Stimulated activated CD8-positive, alpha-beta memory T cell treated with anti-CD3 and anti-CD28 coated beads, Interleukin-7, amount 100 ng/mL, for 48 hours (primary cell): ENCODE data around the gene CAV2.

Experiments
- DNase-seq, 2 donors: peaks; one replicate each; pipeline ENCODE4 v3.0.0-alpha.2; 2020; ENCODE audit warnings: low read depth in 1 of 2; ENCODE audit errors: extremely low read depth in 1 of 2

Gene CAV2

GRCh38 chr7:116494472-116494871, 5.1 kb upstream of the CAV2 start:
- no peak for DNase-seq

DNA sequence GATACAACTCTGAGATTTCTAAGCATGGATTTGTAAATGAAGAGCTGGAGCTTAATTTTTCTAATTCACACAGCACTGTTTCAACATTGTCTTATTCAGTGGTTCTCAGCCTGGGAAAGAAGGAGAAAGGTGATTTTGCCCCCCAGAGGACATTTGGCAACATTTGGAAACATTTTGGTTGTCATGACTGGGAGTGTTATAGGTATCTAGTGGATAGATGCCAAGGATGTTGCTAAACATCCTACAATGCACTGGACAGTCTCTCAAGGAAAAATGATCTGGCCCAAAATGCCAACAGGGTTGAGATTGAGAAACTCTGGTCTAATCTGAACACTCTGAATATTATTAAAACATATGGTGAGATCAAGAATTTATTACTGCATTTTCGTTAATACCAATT, 3.8 kb upstream of the CAV2 start:
- no peak for DNase-seq

GRCh38 chr7:116496653-116497052, 2.9 kb upstream of the CAV2 start:
- no peak for DNase-seq

GRCh38 chr7:116497708-116498107, 1.8 kb upstream of the CAV2 start:
- DNase-seq = no peak

DNA sequence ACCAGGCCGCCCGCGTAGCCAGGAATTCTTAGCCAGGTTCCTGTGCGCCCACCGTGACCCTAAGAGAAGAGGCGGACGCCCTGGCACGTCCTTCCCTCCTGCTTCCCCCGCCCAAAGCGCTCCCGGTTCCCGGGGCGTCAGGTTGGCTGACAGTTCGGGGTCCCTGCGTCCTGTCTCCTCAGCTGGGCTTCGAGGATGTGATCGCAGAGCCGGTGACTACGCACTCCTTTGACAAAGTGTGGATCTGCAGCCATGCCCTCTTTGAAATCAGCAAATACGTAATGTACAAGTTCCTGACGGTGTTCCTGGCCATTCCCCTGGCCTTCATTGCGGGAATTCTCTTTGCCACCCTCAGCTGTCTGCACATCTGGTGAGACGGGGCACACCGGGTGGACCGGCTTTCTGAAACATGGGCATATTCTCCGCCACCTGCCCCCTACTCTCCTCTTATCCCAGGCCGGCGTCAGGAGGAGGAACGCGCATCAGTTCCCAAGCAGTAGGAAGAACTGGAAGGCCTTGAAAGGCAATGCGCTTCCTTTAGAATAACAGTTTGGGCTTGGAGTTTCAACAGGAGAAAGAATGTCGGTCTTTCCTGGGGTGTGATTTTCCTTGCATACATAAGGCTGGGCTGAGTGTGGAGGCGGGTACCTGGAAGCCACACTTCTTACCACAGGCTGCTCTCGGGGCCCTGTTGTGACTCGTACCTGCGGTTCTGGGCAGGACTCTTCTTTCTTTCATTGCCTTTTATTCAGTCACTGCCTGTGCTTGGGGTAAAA, 728 bp downstream of the CAV2 start:
- peak in 1 of 2 donors; percentile 45 for DNase-seq

DNA sequence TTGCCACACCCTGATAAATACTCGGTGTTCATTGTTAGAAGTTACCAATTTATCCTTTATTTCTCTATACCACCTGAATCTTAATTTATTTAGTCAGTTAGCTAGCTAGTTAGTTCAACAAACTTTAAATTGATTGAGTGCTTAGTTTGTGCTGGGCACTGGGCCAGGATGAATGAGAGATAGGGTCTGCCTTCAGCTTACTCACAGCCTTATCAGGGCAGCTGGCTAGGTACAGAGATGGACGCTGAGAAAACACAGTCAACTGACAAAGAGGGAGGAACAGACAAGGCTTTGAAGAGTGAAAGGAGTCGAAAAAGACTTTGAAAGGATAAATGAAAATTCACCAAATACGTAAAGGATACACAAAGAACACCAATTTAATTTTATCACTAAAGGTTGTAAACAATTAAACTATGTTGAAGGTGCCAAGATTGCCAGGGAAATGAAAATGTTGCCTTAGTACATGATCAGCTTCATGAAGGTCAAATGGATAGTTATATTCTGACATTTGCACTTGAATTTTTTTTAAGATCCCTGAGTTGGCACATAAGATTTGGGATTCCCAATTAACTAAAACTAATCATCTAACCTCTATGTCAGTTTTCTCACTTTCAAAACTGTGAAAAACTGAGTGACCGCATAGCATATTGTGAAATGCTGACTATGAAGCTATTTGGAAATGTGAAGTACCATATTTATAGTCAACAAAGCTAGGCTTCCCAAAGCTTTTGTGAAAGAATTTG, 2.1 kb downstream of the CAV2 start:
- no peak for DNase-seq

GRCh38 chr7:116502201-116503096, 2.9 kb downstream of the CAV2 start:
- DNase-seq = no peak

DNA sequence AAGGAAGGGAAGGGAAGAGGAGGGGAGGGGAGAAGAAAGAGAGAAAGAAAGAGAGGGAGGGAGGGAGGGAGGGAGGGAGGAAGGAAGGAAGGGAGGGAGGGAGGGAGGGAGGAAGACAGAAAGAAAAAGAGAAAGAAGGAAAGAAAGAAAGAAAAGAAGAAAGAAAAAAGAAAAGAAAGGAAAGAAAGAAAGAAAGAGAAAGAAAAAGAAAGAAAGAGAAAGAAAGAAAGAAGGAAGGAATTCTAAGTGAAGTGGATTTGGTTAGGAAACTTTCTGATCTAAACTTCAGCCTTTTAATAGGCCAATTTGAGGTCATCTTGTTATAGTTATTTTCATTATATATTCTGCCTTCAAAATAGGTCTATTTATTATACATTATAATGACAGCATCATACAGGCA, 4.3 kb downstream of the CAV2 start:
- no peak for DNase-seq

DNA sequence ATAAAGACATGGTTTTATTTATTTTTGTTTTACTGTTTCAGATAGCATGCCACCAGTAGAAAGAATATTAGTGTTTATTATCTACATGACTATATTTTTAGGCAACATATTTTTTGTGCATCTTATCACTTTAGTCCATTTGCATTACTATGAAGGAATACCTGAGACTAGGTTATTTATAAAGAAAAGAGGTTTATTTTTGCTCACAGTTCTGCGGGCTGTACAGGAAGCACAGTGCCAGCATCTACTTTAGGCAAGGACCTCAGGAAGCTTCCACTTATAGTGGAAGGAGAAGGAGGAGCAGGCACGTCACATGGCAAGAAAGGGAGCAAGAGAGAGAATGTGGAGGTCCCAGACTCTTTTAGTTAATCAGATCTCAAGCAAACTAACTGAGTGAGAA, 5.7 kb downstream of the CAV2 start:
- no peak for DNase-seq

DNA sequence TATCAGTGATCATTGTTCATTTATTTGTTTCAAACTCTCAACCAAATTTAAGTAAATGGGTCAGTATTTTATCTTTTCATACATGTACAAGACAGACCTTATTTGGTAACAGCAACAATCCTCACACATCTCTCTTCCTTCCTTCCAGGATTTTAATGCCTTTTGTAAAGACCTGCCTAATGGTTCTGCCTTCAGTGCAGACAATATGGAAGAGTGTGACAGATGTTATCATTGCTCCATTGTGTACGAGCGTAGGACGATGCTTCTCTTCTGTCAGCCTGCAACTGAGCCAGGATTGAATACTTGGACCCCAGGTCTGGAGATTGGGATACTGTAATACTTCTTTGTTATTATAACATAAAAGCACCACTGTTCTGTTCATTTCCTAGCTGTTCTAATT, 6.3 kb downstream of the CAV2 start:
- DNase-seq = no peak

DNA sequence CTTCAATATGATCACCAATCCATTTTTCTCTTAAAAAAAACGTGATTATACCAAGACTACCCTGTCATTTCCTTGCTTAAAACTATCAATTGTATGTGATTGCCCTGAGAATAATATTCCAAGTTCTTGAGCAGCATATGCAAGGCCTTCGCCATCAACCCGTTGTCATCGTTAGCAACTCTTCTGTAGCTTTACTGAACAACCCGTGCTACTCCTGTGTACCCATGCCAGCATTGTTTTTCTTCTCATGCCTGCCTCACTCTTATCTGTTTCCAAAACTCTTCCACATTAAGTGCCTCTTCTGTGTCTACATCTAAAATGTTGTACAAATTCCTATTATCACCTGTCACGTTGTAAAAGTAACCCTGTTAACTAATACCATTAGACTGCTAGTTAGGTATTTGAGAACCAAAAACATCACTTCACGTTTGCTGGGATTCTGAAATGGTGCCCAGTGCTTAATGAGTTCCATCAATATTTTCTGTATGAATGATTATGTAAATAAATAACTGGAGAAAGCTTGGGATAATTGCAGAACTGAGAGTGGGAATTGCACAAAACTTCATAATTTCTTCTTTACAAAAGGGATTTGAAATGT, 10.5 kb downstream of the CAV2 start:
- no peak for DNase-seq

DNA sequence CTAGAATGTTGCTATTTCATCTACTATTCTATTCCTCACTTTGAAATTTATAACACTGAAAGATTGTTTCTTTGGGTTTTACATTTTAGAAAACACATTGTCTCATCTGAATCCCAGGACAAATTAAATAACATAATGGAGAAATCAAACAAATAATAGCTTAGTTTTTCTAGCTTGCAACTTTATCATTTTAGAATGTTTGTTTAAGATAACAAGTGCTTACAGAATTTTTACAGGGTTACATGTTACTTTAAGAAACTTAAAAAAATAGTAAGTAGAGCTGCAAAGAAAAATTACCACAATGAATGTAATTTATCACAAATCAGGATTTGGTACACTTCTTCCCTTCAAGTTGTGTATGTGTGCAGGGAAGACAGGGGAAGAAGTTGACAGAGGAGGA, 11.3 kb downstream of the CAV2 start:
- no peak for DNase-seq

GRCh38 chr7:116511552-116512519, 12.3 kb downstream of the CAV2 start:
- DNase-seq = no peak

DNA sequence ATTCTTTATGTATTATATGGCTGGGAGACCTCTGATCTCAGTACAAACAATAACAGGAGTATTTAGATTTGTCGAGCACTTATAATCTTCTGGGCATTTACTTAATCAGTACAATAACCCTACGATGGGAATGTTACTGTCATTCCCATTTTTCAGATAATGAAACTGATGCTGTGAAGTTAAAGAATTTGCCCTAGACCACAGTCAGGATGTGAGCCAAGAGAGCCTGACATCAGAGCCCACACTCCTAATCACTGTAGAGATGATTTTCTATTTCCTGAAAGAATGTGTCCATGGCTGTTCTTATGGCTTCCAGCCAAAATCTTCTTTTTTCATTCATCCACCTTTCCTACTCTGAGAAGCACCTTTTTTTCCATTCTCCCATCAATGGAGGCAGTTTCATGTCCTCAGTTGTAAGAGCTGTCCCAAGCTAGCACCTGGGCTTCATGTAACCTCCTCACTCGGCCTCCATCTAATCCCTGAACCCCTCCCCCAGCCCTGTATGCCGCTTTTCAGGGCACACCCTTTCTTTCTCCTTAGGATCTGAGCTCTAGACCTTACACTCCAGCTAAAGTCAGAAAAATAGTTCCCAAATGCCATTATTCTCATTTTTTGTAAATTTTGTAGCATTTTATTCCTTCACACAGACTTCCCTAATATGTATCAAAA, 13.1 kb downstream of the CAV2 start:
- no peak for DNase-seq

GRCh38 chr7:116515584-116515983, 16.0 kb downstream of the CAV2 start:
- DNase-seq = no peak

- DNase-seq = no peak
Measured at GRCh38 chr7:116516324-116516723, 16.8 kb downstream of the CAV2 start.

DNA sequence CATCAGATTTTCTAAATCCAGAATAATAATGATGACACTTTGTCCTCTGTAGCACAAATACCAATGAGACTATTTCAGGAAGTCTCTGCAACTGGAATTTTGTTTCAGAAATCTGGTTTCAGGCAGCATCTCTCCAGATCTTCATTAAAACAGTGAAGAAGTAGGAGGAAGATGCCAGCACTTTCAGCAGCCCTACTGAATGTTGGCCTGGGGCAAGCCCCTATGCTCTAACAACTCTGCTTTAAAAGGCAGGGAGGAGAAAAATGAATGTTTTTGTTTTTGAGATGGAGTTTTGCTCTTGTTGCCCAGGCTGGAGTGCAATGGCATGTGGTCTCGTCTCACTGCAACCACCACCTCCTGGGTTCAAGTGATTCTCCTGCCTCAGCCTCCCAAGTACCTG, 18.1 kb downstream of the CAV2 start:
- no peak for DNase-seq

GRCh38 chr7:116518961-116519360, 19.4 kb downstream of the CAV2 start:
- DNase-seq = no peak

DNA sequence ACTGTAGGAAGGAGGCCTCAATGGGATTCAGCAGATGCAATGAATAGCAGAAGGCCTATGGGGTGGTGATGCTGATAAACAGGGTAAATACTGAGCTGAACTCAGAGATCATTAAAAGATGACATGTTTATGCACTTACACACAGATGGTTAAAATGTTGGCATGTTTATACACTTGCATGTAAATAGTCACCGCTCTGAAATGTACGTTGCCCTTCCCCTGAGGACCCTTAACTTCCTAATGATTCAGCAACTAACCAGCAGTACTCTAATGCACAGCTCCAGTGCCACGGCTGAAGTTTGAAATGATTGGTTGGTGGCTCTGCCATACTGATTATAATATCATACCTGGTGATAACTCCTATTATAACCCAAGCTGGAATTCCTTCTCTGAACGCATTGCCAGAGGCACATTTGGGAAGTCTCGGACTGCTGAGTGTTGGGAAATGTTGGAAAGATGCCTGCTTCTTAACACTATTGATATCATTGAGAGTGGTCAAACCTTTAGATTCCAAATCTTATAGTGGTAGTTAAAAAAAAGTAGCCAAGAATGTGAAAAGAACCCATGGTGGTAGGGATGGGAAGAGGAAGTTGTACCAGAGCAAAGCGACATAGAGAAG, 21.6 kb downstream of the CAV2 start:
- no peak for DNase-seq
